Kidney (tissue), 14 donors: ENCODE results near the gene UCK1. TPM values are rescaled to one million over a fixed set of nuclear protein-coding genes. Genes with fewer than 3 reads are reported as not detected.

Experiments used
- DNase-seq, 5 donors: peaks; one replicate each; pipeline ENCODE4 v3.0.0-alpha.2; 2013 to 2020
- FAIRE-seq: peaks from 2 replicates; lab custom pipeline; 2012; peaks lifted over from hg19 to GRCh38; lab: Jason Lieb, UNC
- H3K27ac ChIP-seq, 2 donors: one replicate each; pipeline ENCODE4 v1.7.0; 2013; ENCODE audit warnings: low read depth in 2 of 2, low read length in 2 of 2, inconsistent platforms in 1 of 2
- H3K27me3 ChIP-seq: one replicate; pipeline ENCODE4 v1.7.1; 2013; ENCODE audit warnings: low read length, inconsistent platforms; ENCODE audit not compliant: control insufficient read depth, insufficient read depth
- H3K36me3 ChIP-seq, 3 donors: one replicate each; pipeline versions ENCODE4 v1.7.0 to v1.7.1; 2013; ENCODE audit warnings: low read length in 3 of 3, control low read depth in 1 of 3, inconsistent platforms in 1 of 3; ENCODE audit not compliant: insufficient read depth in 3 of 3, control insufficient read depth in 2 of 3
- H3K4me1 ChIP-seq, 3 donors: one replicate each; pipeline versions ENCODE4 v1.7.0 to v1.7.1; 2013; ENCODE audit warnings: low read length in 3 of 3, inconsistent platforms in 1 of 3, low read depth in 1 of 3; ENCODE audit not compliant: control insufficient read depth in 2 of 3, insufficient read depth in 2 of 3
- H3K4me3 ChIP-seq, 3 donors: one replicate each; pipeline versions ENCODE4 v1.7.0 to v1.8.1; 2013; ENCODE audit warnings: low read length in 3 of 3, control low read depth in 1 of 3, inconsistent platforms in 1 of 3
- H3K9ac ChIP-seq, 3 donors: one replicate each; pipeline versions ENCODE4 v1.7.0 to v1.7.1; 2013; ENCODE audit warnings: low read length in 3 of 3, control low read depth in 1 of 3, inconsistent platforms in 1 of 3
- H3K9me3 ChIP-seq, 3 donors: one replicate each; pipeline versions ENCODE4 v1.7.0 to v1.7.1; 2013; ENCODE audit warnings: low read length in 3 of 3, control low read depth in 1 of 3, inconsistent platforms in 1 of 3; ENCODE audit not compliant: control insufficient read depth in 2 of 3, insufficient read depth in 1 of 3
- CTCF ChIP-seq: IDR thresholded peaks from 3 replicates; pipeline ENCODE4 v1.5.1; 2012; ENCODE audit warnings: mild to moderate bottlenecking, moderate library complexity, borderline replicate concordance; ENCODE audit not compliant: insufficient read depth; ENCODE audit errors: extremely low read depth
- intact Hi-C: fragments of 100-400 bp; cut with DNase I; formaldehyde crosslinking; loops from one replicate; pipeline ENCODE4 v1.11.1; 2022
- polyA plus RNA-seq: library from polyadenylated mRNA; stranded (reverse); fragments of 350-450 nt; fragmentation: Illumina TruSeq; extraction: RNeasy Lipid Tissue Mini Kit (QIAGEN cat#74804); gene quantifications from one replicate; pipeline ENCODE4 v1.2.3, GENCODE V29; 2014; ENCODE audit warnings: low read depth, low replicate concordance; ENCODE audit not compliant: insufficient read depth
- total RNA-seq: library from RNA; stranded (reverse); fragmentation: NEBNext Ultra II Directional; extraction: Animal tissue kit (Norgen Biotek cat#: 25700); gene quantifications from one replicate; pipeline ENCODE4 v1.2.1, GENCODE V29; 2021
- donor health status: control.
- donor health status: control.
- donor health status: control.
- donor health status: control.
- donor health status: control.
- donor health status: DM: yes; HTN: yes; CAD: no.
- donor health status: Normal renal cell carcinoma (clear cell type).

Gene UCK1
- total and polyA plus RNA-seq, 2 donors from 2014 or later = 31.3 to 34.6 TPM

GRCh38 chr9:131522257-131523085, 8.6 kb downstream of the UCK1 start:
- peaks cover 0 to 4% (median 0%) of the 10 kb centered on the region in 3 donors for H3K4me1 ChIP-seq
- intact Hi-C loops = no loop called here
- peaks cover 2 to 55% (median 37%) of the 10 kb centered on the region in 3 donors for H3K36me3 ChIP-seq
- no peak overlapping the region for H3K27ac ChIP-seq
- H3K9ac ChIP-seq = no peak overlapping the region
- FAIRE-seq (no peak), DNase-seq (no peak)
- H3K27me3 ChIP-seq = no peaks in the 10 kb centered on the region
- H3K4me3 ChIP-seq = no peak overlapping the region
- no peak for TF ChIP-seq CTCF
- no peaks in the 10 kb centered on the region for H3K9me3 ChIP-seq

- H3K9ac ChIP-seq = no peak overlapping the region
- no peaks in the 10 kb centered on the region for H3K27me3 ChIP-seq
- peaks cover 0 to 4% (median 0%) of the 10 kb centered on the region in 3 donors for H3K4me1 ChIP-seq
- no peak overlapping the region for H3K27ac ChIP-seq
- DNase-seq (no peak), FAIRE-seq (no peak)
- H3K36me3 ChIP-seq = peaks cover 2 to 58% (median 37%) of the 10 kb centered on the region in 3 donors
- H3K9me3 ChIP-seq = no peaks in the 10 kb centered on the region
- no peak overlapping the region for H3K4me3 ChIP-seq
- intact Hi-C loops = no loop called here
- no peak for TF ChIP-seq CTCF
Measured at GRCh38 chr9:131521822-131522221, 9.2 kb downstream of the UCK1 start.

- TF ChIP-seq CTCF = no peak
- intact Hi-C loops = no loop called here
- no peaks in the 10 kb centered on the region for H3K9me3 ChIP-seq
- no peak for DNase-seq
- peaks cover 0 to 4% (median 0%) of the 10 kb centered on the region in 3 donors for H3K4me1 ChIP-seq
- no peak overlapping the region for H3K9ac ChIP-seq
- H3K27me3 ChIP-seq = no peaks in the 10 kb centered on the region
- peaks cover 2 to 63% (median 35%) of the 10 kb centered on the region in 3 donors for H3K36me3 ChIP-seq
- H3K4me3 ChIP-seq = no peak overlapping the region
- no peak for FAIRE-seq
- H3K27ac ChIP-seq = no peak overlapping the region
Measured at GRCh38 chr9:131521203-131521602, 9.9 kb downstream of the UCK1 start.
